Body of pancreas (tissue), 4 donors: ENCODE results near the gene SART1.

Experiments
- CTCF ChIP-seq, 7 experiments: fragments of 450-650 bp in 4 of 7; fragments of 200-600 bp in 3 of 7; sonication (generic) in 3 of 7; IDR thresholded peaks; one replicate each; pipeline ENCODE4 v1.5.1; 2016 to 2019; ENCODE audit warnings: antibody characterized with exemption in 7 of 7
- POLR2A ChIP-seq, 3 donors: fragments of 450-650 bp; IDR thresholded peaks; one replicate each; pipeline ENCODE4 v1.6.1; 2016; ENCODE audit warnings: antibody characterized with exemption in 3 of 3, mild to moderate bottlenecking in 2 of 3

GRCh38 chr11:65960824-65961266 is 689 bp upstream of the SART1 start:
- no peak for TF ChIP-seq CTCF (IDR thresholded peaks at IDR 0.05)
- TF ChIP-seq POLR2A (IDR thresholded peaks at IDR 0.05) = no peak
